Measurements from ENCODE around the gene ALG11.

DNA sequence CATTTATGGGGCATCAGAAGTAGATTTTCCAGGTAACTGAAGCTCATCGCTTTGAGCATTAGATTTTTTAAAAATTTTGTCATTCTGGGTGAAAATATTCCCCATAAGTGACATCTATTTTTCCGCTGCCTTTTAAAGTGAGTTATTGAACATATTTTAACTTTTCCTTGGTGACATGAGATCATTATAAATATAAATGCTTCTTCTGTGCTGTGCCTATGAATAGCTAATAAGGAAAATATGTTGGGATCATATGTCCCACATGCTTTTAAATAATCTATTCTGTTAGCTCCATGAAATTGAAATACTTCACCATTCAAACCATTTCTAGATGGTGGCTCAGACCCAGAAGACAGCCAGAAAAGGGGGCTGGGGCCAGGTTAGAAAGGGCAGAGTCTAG lies 15.0 kb upstream of the ALG11 start:
- TF ChIP-seq, protein P1, sequence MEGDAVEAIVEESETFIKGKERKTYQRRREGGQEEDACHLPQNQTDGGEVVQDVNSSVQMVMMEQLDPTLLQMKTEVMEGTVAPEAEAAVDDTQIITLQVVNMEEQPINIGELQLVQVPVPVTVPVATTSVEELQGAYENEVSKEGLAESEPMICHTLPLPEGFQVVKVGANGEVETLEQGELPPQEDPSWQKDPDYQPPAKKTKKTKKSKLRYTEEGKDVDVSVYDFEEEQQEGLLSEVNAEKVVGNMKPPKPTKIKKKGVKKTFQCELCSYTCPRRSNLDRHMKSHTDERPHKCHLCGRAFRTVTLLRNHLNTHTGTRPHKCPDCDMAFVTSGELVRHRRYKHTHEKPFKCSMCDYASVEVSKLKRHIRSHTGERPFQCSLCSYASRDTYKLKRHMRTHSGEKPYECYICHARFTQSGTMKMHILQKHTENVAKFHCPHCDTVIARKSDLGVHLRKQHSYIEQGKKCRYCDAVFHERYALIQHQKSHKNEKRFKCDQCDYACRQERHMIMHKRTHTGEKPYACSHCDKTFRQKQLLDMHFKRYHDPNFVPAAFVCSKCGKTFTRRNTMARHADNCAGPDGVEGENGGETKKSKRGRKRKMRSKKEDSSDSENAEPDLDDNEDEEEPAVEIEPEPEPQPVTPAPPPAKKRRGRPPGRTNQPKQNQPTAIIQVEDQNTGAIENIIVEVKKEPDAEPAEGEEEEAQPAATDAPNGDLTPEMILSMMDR (IDR thresholded peaks at IDR 0.05; ENCODE audit: low read depth, low read length, missing input control) = no peak
- no peak for TF ChIP-seq JUND (IDR thresholded peaks at IDR 0.05)

Data from liver (tissue), 3 donors.